Panc1 (cell line): ENCODE results near the gene ORM1. TPM values are rescaled to one million over a fixed set of nuclear protein-coding genes. Genes with fewer than 3 reads are reported as not detected.

Source experiments
- ATAC-seq: fragments of 200-7000 bp; cut with Tn5 transposase; 2 replicates; pipeline ENCODE4 v1.9.1; 2020; ENCODE audit warnings: mild to moderate bottlenecking, moderate library complexity
- BruUV-seq: library from RNA; stranded (reverse); fragments of 400-500 nt; replicated peaks from 2 replicates; lab custom pipeline; 2021; lab: Mats Ljungman, UMichigan
- CTCF ChIA-PET: fragments of 300-600 bp; sonication (Branson Sonifier 250); formaldehyde crosslinking; loops from one replicate; lab custom pipeline; 2022; ENCODE audit warnings: antibody characterized with exemption; lab: Charles Lee
- POLR2A ChIA-PET: fragments of 300-600 bp; sonication (Branson Sonifier 250); formaldehyde crosslinking; loops from one replicate; lab custom pipeline; 2022; ENCODE audit warnings: antibody characterized with exemption; lab: Charles Lee
- DNase-seq: peaks from one replicate; pipeline ENCODE4 v3.0.0-alpha.2; 2010; ENCODE audit warnings: low read depth, low spot score
- H3K27ac ChIP-seq: 2 replicates; pipeline ENCODE4 v1.5.1; 2011; ENCODE audit warnings: mild to moderate bottlenecking, low read length, inconsistent platforms
- H3K27me3 ChIP-seq: fragments of 200-500 bp; sonication (Bioruptor generic); 2 replicates; pipeline ENCODE4 v1.6.0; 2014; ENCODE audit warnings: low read length, inconsistent platforms; ENCODE audit not compliant: control insufficient read depth, insufficient read depth
- H3K36me3 ChIP-seq: fragments of 200-500 bp; sonication (Bioruptor generic); 2 replicates; pipeline ENCODE4 v1.5.1; 2014; ENCODE audit warnings: inconsistent platforms, mild to moderate bottlenecking, low read length, moderate library complexity; ENCODE audit not compliant: control insufficient read depth, insufficient read depth
- H3K4me1 ChIP-seq: 2 replicates; pipeline ENCODE4 v1.5.1; 2011; ENCODE audit warnings: inconsistent platforms, mild to moderate bottlenecking, low read length, moderate library complexity; ENCODE audit not compliant: control insufficient read depth, insufficient read depth
- H3K4me3 ChIP-seq, 2 experiments: 2 replicates each; pipeline ENCODE4 v1.5.1; 2011 to 2012; ENCODE audit warnings: low read depth in 2 of 2, low read length in 2 of 2, mild to moderate bottlenecking in 2 of 2, inconsistent platforms in 1 of 2, moderate library complexity in 1 of 2
- H3K9me3 ChIP-seq: fragments of 200-500 bp; sonication (Bioruptor generic); 2 replicates; pipeline ENCODE4 v1.5.1; 2014; ENCODE audit warnings: low read depth, mild to moderate bottlenecking, inconsistent platforms, low read length, moderate library complexity; ENCODE audit not compliant: control insufficient read depth, insufficient read depth
- CTCF ChIP-seq: fragments of 450-650 bp; IDR thresholded peaks from 2 replicates; pipeline ENCODE4 v1.5.1; 2017; ENCODE audit warnings: mild to moderate bottlenecking
- POLR2AphosphoS5 ChIP-seq: IDR thresholded peaks from 2 replicates; pipeline ENCODE4 v1.6.1; 2012; ENCODE audit warnings: mild to moderate bottlenecking, low read depth, low read length, moderate library complexity
- REST ChIP-seq, 2 experiments: IDR thresholded peaks; 2 replicates each; pipeline ENCODE4 v1.6.1; 2011 to 2012; ENCODE audit warnings: low read depth in 2 of 2, control low read depth in 1 of 2, low read length in 1 of 2, mild to moderate bottlenecking in 1 of 2, moderate library complexity in 1 of 2; ENCODE audit not compliant: insufficient read depth in 1 of 2
- SIN3A ChIP-seq: IDR thresholded peaks from 2 replicates; pipeline ENCODE4 v1.6.1; 2012; ENCODE audit warnings: low read depth, mild to moderate bottlenecking, low read length, moderate library complexity, borderline replicate concordance; ENCODE audit not compliant: insufficient read depth
- TCF7L2 ChIP-seq: IDR thresholded peaks from 2 replicates; pipeline ENCODE4 v1.6.1; 2011; ENCODE audit warnings: mild to moderate bottlenecking, low read depth, low read length, inconsistent platforms
- in situ Hi-C: cut with HindIII; loops from 2 replicates; pipeline ENCODE4 v1.10.0; 2016; ENCODE audit warnings: low sequenced_read_pairs, low pct_unique_long_range_greater_than_20kb
- intact Hi-C: fragments of 100-400 bp; cut with micrococcal nuclease; formaldehyde crosslinking; loops from one replicate; pipeline ENCODE4 v1.10.0; 2022; ENCODE audit not compliant: unreplicated experiment
- total RNA-seq: library from RNA; stranded (reverse); gene quantifications from one replicate; pipeline ENCODE4 v1.2.1, GENCODE V29; 2021; ENCODE audit not compliant: unreplicated experiment

ORM1 gene
- total RNA-seq, 1 experiment from 2014 or later: 3.5 TPM

- in situ Hi-C loops: no loop called here
- H3K27ac ChIP-seq: no peak overlapping the region
- CTCF ChIA-PET: no interaction called here
Observed at GRCh38 chr9:114355821-114356220, 32.9 kb downstream of the ORM1 start.

GRCh38 chr9:114356792-114357191 is 33.9 kb downstream of the ORM1 start:
- ChIA-PET POLR2A (no interaction called here), CTCF (no interaction called here)
- Histone ChIP-seq H3K4me3 (no peak overlapping the region), H3K27ac (no peak overlapping the region), H3K9me3 (no peaks in the 10 kb centered on the region), H3K27me3 (no peaks in the 10 kb centered on the region), H3K4me1 (no peaks in the 10 kb centered on the region), H3K36me3 (no peaks in the 10 kb centered on the region)
- BruUV-seq: no TSS peak
- in situ Hi-C loops (no loop called here), intact Hi-C loops (no loop called here)
- TF ChIP-seq POLR2AphosphoS5: no peak
- TF ChIP-seq CTCF: no peak
- TF ChIP-seq REST (IDR thresholded peaks at IDR 0.05; ENCODE audit: insufficient read depth in 1 of 2, low read depth in 2 of 2, low read length in 1 of 2): no peak
- TF ChIP-seq TCF7L2: no peak
- TF ChIP-seq SIN3A: no peak
- DNase-seq: no peak
- no peak for ATAC-seq

More at GRCh38 chr9:114355821-114356220, 32.9 kb downstream of the ORM1 start:
- Histone ChIP-seq H3K36me3 (no peaks in the 10 kb centered on the region), H3K9me3 (no peaks in the 10 kb centered on the region), H3K27me3 (no peaks in the 10 kb centered on the region), H3K4me3 (no peak overlapping the region), H3K4me1 (no peaks in the 10 kb centered on the region)
- no TSS peak for BruUV-seq
- DNase-seq (no peak), ATAC-seq (no peak)
- TF ChIP-seq CTCF (no peak), REST (IDR thresholded peaks at IDR 0.05; ENCODE audit: insufficient read depth in 1 of 2, low read depth in 2 of 2, low read length in 1 of 2) (no peak), SIN3A (no peak), POLR2AphosphoS5 (no peak), TCF7L2 (no peak)
- POLR2A ChIA-PET: no interaction called here
- intact Hi-C loops: no loop called here
